H1 (cell line): Measurements from ENCODE around the gene RABEP1. TPM values are rescaled to one million over a fixed set of nuclear protein-coding genes. Genes with fewer than 3 reads are reported as not detected.

ENCODE experiments used
- CTCF ChIA-PET: fragments of 300-600 bp; sonication (Branson Sonifier 250); formaldehyde crosslinking; loops from one replicate; lab custom pipeline; 2021; ENCODE audit not compliant: partially characterized antibody; lab: Charles Lee
- POLR2A ChIA-PET: fragments of 300-600 bp; sonication (Branson Sonifier 250); formaldehyde crosslinking; loops from one replicate; lab custom pipeline; 2021; ENCODE audit warnings: inconsistent platforms; ENCODE audit not compliant: partially characterized antibody; lab: Charles Lee
- DNase-seq, 2 experiments: peaks; one replicate each; pipeline versions ENCODE4 v3.0.0 to v3.0.0-alpha.2; 2010 to 2022; ENCODE audit warnings: low spot score in 2 of 2, low read depth in 1 of 2, mixed read lengths in 1 of 2
- FAIRE-seq: peaks from 2 replicates; lab custom pipeline; 2011; peaks lifted over from hg19 to GRCh38; lab: Jason Lieb, UNC
- H2AFZ ChIP-seq: 2 replicates; pipeline ENCODE4 v1.8.1; 2012; ENCODE audit warnings: low read length, inconsistent platforms
- H2AK5ac ChIP-seq: 2 replicates; pipeline ENCODE4 v1.6.1; 2013; ENCODE audit warnings: low read depth, low read length
- H2BK120ac ChIP-seq: replicated peaks from 2 replicates; pipeline ENCODE3; 2013; ENCODE audit warnings: low read depth, low read length, inconsistent platforms
- H2BK12ac ChIP-seq: 2 replicates; pipeline ENCODE4 v1.6.1; 2013; ENCODE audit warnings: low read depth, low read length
- H2BK15ac ChIP-seq: 2 replicates; pipeline ENCODE4 v1.6.1; 2013; ENCODE audit warnings: low read length
- H2BK20ac ChIP-seq: 2 replicates; pipeline ENCODE4 v1.6.1; 2013; ENCODE audit warnings: low read length
- H2BK5ac ChIP-seq: 2 replicates; pipeline ENCODE4 v1.6.1; 2013; ENCODE audit warnings: low read depth, low read length
- H3K14ac ChIP-seq: 2 replicates; pipeline ENCODE4 v1.6.1; 2013; ENCODE audit warnings: inconsistent platforms; ENCODE audit not compliant: insufficient read length
- H3K18ac ChIP-seq: 2 replicates; pipeline ENCODE4 v1.6.1; 2013; ENCODE audit warnings: low read length; ENCODE audit errors: extremely low read depth
- H3K23ac ChIP-seq: 2 replicates; pipeline ENCODE4 v1.6.1; 2013; ENCODE audit warnings: inconsistent platforms; ENCODE audit not compliant: insufficient read length
- H3K23me2 ChIP-seq: 2 replicates; pipeline ENCODE4 v1.6.1; 2013; ENCODE audit warnings: low read depth, low read length
- H3K27ac ChIP-seq: 2 replicates; pipeline ENCODE4 v1.6.1; 2011; ENCODE audit warnings: low read depth, low read length, inconsistent platforms
- H3K27me3 ChIP-seq, 4 experiments: replicated peaks in 1 of 4; 1 replicate in 1 of 4; 2 replicates in 3 of 4; pipeline versions ENCODE4 v1.6.1 to v1.8.1; 2011 to 2013; ENCODE audit warnings: low read length in 3 of 4, mild to moderate bottlenecking in 3 of 4, inconsistent platforms in 2 of 4, mixed read lengths in 2 of 4, moderate library complexity in 1 of 4; ENCODE audit not compliant: control insufficient read depth in 3 of 4, insufficient read depth in 3 of 4; ENCODE audit errors: extremely low read depth in 1 of 4
- H3K36me3 ChIP-seq, 4 experiments: 2 replicates each; pipeline versions ENCODE4 v1.6.1 to v1.8.1; 2011 to 2013; ENCODE audit warnings: mild to moderate bottlenecking in 4 of 4, low read length in 3 of 4, moderate library complexity in 2 of 4, control low read depth in 1 of 4, inconsistent platforms in 1 of 4; ENCODE audit not compliant: insufficient read depth in 4 of 4, control insufficient read depth in 2 of 4
- H3K4ac ChIP-seq: replicated peaks from 2 replicates; pipeline ENCODE3; 2013; ENCODE audit warnings: low read length, low read depth, mixed read lengths, inconsistent platforms; ENCODE audit not compliant: insufficient read length
- H3K4me1 ChIP-seq, 4 experiments: replicated peaks in 1 of 4; 1 replicate in 1 of 4; 2 replicates in 3 of 4; pipeline versions ENCODE4 v1.6.1 to v1.8.1; 2011 to 2013; ENCODE audit warnings: low read length in 3 of 4, inconsistent platforms in 2 of 4, mixed read lengths in 1 of 4; ENCODE audit not compliant: insufficient read depth in 4 of 4, control insufficient read depth in 3 of 4
- H3K4me2 ChIP-seq, 2 experiments: 2 replicates each; pipeline versions ENCODE4 v1.6.1 to v1.8.1; 2011 to 2013; ENCODE audit warnings: low read depth in 2 of 2, low read length in 2 of 2, control low read depth in 1 of 2, inconsistent platforms in 1 of 2, mild to moderate bottlenecking in 1 of 2; ENCODE audit not compliant: insufficient read depth in 1 of 2
- H3K4me3 ChIP-seq, 4 experiments: fragments of 200-600, 300-600 bp in 1 of 4; sonication (generic), shearing (Covaris generic), sonication (Bioruptor Twin) in 1 of 4; 2 replicates each; pipeline versions ENCODE4 v1.5.1 to v1.8.1; 2011 to 2016; ENCODE audit warnings: low read length in 4 of 4, low read depth in 3 of 4, control low read depth in 2 of 4, inconsistent platforms in 2 of 4, mild to moderate bottlenecking in 2 of 4, mixed read lengths in 1 of 4, moderate library complexity in 1 of 4; ENCODE audit not compliant: insufficient read depth in 2 of 4; ENCODE audit errors: extremely low read depth in 1 of 4
- H3K56ac ChIP-seq: replicated peaks from 2 replicates; pipeline ENCODE3; 2013; ENCODE audit warnings: low read depth, mild to moderate bottlenecking, mixed read lengths, low read length, inconsistent platforms; ENCODE audit not compliant: insufficient read length
- H3K79me1 ChIP-seq: 2 replicates; pipeline ENCODE4 v1.6.1; 2013; ENCODE audit warnings: low read depth, low read length, control low read depth
- H3K79me2 ChIP-seq, 2 experiments: 2 replicates each; pipeline versions ENCODE4 v1.6.1 to v1.8.1; 2012 to 2013; ENCODE audit warnings: low read length in 2 of 2, mild to moderate bottlenecking in 2 of 2, inconsistent platforms in 1 of 2; ENCODE audit not compliant: insufficient read depth in 2 of 2, control insufficient read depth in 1 of 2
- H3K9ac ChIP-seq, 4 experiments: replicated peaks in 1 of 4; 1 replicate in 1 of 4; 2 replicates in 3 of 4; pipeline versions ENCODE4 v1.6.1 to v1.8.1; 2011 to 2013; ENCODE audit warnings: low read depth in 3 of 4, low read length in 3 of 4, control low read depth in 2 of 4, mild to moderate bottlenecking in 2 of 4, moderate library complexity in 2 of 4, inconsistent platforms in 1 of 4; ENCODE audit errors: extremely low read depth in 1 of 4
- H3K9me3 ChIP-seq, 2 experiments: 2 replicates each; pipeline versions ENCODE4 v1.6.1 to v1.8.1; 2012 to 2013; ENCODE audit warnings: mild to moderate bottlenecking in 2 of 2, moderate library complexity in 2 of 2, control low read depth in 1 of 2, inconsistent platforms in 1 of 2, low read depth in 1 of 2, low read length in 1 of 2, mixed read lengths in 1 of 2; ENCODE audit not compliant: insufficient read depth in 2 of 2
- H4K20me1 ChIP-seq, 2 experiments: replicated peaks in 1 of 2; 2 replicates each; pipeline versions ENCODE3 to v1.8.1; 2011 to 2013; ENCODE audit warnings: inconsistent platforms in 2 of 2, low read length in 2 of 2, mild to moderate bottlenecking in 1 of 2; ENCODE audit not compliant: insufficient read depth in 2 of 2, control insufficient read depth in 1 of 2
- H4K5ac ChIP-seq: 2 replicates; pipeline ENCODE4 v1.6.1; 2013; ENCODE audit warnings: low read length, low read depth, mixed read lengths, inconsistent platforms; ENCODE audit not compliant: insufficient read length
- H4K8ac ChIP-seq: 2 replicates; pipeline ENCODE4 v1.8.0; 2013; ENCODE audit warnings: mild to moderate bottlenecking, moderate library complexity, low read length, inconsistent platforms; ENCODE audit not compliant: insufficient read depth; ENCODE audit errors: extremely low read depth
- H4K91ac ChIP-seq: replicated peaks from 2 replicates; pipeline ENCODE3; 2013; ENCODE audit warnings: low read length, mixed read lengths, inconsistent platforms; ENCODE audit not compliant: insufficient read length
- CTBP2 ChIP-seq: IDR thresholded peaks from 2 replicates; pipeline ENCODE4 v1.7.0; 2011; ENCODE audit warnings: borderline replicate concordance, mild to moderate bottlenecking, moderate library complexity, mixed read lengths, low read length; ENCODE audit not compliant: insufficient read depth, insufficient read length
- EZH2 ChIP-seq: fragments of 200-600 bp; sonication (generic); IDR thresholded peaks from 2 replicates; pipeline ENCODE4 v1.7.1; 2012; ENCODE audit warnings: low read depth, mild to moderate bottlenecking, moderate library complexity, low read length, inconsistent platforms; ENCODE audit not compliant: severe bottlenecking
- HDAC2 ChIP-seq, 2 experiments: fragments of 300-600 bp in 1 of 2; sonication (generic) in 1 of 2; IDR thresholded peaks; 2 replicates each; pipeline ENCODE4 v1.6.1; 2011 to 2012; ENCODE audit warnings: low read depth in 2 of 2, low read length in 2 of 2, mild to moderate bottlenecking in 2 of 2, moderate library complexity in 2 of 2, borderline replicate concordance in 1 of 2, inconsistent platforms in 1 of 2
- HDAC6 ChIP-seq: IDR thresholded peaks from one replicate; pipeline ENCODE4 v1.7.1; 2012; ENCODE audit warnings: low read depth, mild to moderate bottlenecking, inconsistent platforms, low read length, moderate library complexity
- JUN ChIP-seq: IDR thresholded peaks from 2 replicates; pipeline ENCODE4 v1.6.1; 2011; ENCODE audit warnings: low read depth, mild to moderate bottlenecking, improper control_type of control experiment, low read length
- KDM5A ChIP-seq: fragments of 200-600 bp; IDR thresholded peaks from 2 replicates; pipeline ENCODE4 v1.7.1; 2012; ENCODE audit warnings: mild to moderate bottlenecking, low read length, inconsistent platforms, mixed read lengths
- NRF1 ChIP-seq: IDR thresholded peaks from 2 replicates; pipeline ENCODE4 v1.6.1; 2011; ENCODE audit warnings: mild to moderate bottlenecking, low read depth, low read length, improper control_type of control experiment
- POLR2AphosphoS5 ChIP-seq: IDR thresholded peaks from 2 replicates; pipeline ENCODE4 v1.6.1; 2011; ENCODE audit warnings: low read depth, low read length
- RXRA ChIP-seq: IDR thresholded peaks from 2 replicates; pipeline ENCODE4 v1.6.1; 2011; ENCODE audit warnings: low read depth, mild to moderate bottlenecking, low read length, moderate library complexity; ENCODE audit not compliant: insufficient read depth
- TAF7 ChIP-seq: optimal IDR thresholded peaks from 2 replicates; pipeline ENCODE3; 2011; ENCODE audit warnings: low read depth, mild to moderate bottlenecking, inconsistent platforms, low read length, moderate library complexity, borderline replicate concordance
- ZNF274 ChIP-seq: IDR thresholded peaks from 2 replicates; pipeline ENCODE4 v1.7.0; 2012; ENCODE audit warnings: low read length, borderline replicate concordance; ENCODE audit errors: extremely low read depth
- WGBS, 2 experiments: shearing (Covaris generic) in 1 of 2; methylation state at CpG; one replicate each; pipeline versions ENCODE4 v1.1.6 to v1.1.7; 2013 to 2015; ENCODE audit warnings: low lambda C conversion rate in 2 of 2, mixed read lengths in 2 of 2, inconsistent platforms in 1 of 2, low coverage in 1 of 2, missing lambda C conversion rate in 1 of 2; ENCODE audit not compliant: insufficient replicate concordance in 2 of 2, insufficient coverage in 1 of 2, insufficient read length in 1 of 2; ENCODE audit errors: extremely low coverage in 1 of 2, missing lambda C conversion rate in 1 of 2; 5-methylcytosine and 5-hydroxymethylcytosine counted together
- polyA plus RNA-seq, 7 experiments: library from polyadenylated mRNA; depleted of rRNA in 3 of 7; stranded (reverse) in 5 of 7; unstranded in 2 of 7; fragments of >200 nt in 5 of 7; fragments of 200-250 nt in 2 of 7; gene quantifications; 1 replicate in 5 of 7; 2 replicates in 1 of 7; 4 replicates in 1 of 7; pipeline versions ENCODE4 v1.2.1 to v1.2.3, GENCODE V29; 2011 to 2013; ENCODE audit warnings: missing spikeins in 2 of 7, mixed read lengths in 2 of 7
- total RNA-seq: library from RNA; stranded (reverse); fragmentation: NEBNext Ultra II Directional; extraction: Animal tissue kit (Norgen Biotek cat#: 25700); gene quantifications from 2 replicates; pipeline ENCODE4 v1.2.1, GENCODE V29; 2021
- TF ChIP-seq, protein P1 (sequence below): IDR thresholded peaks from 2 replicates; pipeline ENCODE4 v1.6.1; 2011; ENCODE audit warnings: low read depth, mild to moderate bottlenecking, low read length; ENCODE audit not compliant: insufficient read depth

RABEP1 gene
- total and polyA plus RNA-seq, 2 of the 8 experiments (the other 6 are each of a cell fraction or from before 2014, with no cell fraction given), result 8.5 to 52.3 TPM

DNA sequence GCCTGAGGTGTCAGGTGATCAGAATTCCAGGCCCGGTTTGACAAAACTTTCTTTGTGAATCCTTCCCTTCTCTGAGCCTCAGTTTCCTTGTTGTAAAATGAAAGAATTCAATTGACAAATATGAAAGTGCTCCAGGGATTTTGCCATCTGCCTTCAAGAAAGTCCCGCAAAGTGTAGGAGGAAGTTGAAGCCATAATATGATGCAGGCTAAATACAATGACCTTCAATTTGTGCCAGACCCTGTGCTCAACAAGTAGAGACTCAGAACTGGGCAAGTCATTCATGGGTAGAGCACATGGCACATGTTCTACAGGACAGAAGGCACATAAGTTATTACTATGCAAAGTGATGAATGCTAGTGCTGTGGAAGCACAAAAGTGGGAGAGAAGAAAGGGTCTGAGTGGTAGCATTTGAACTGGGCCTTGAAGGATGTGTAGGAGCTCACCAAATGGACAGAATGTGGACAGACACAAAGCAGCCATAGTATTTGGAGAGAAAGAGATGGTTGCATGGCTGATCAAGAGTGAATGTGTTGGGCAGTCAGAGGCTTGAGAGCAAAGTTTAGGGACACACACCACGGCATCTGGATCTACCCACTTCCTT, 45.0 kb upstream of the RABEP1 start:
- H3K4me3 ChIP-seq, result no peak overlapping the region
- H3K9ac ChIP-seq, result no peak overlapping the region
- no peak overlapping the region for H2BK5ac ChIP-seq
- H3K4me2 ChIP-seq, result no peak overlapping the region
- no peak overlapping the region for H3K18ac ChIP-seq
- H3K14ac ChIP-seq, result no peak overlapping the region
- no peaks in the 10 kb centered on the region for H3K36me3 ChIP-seq
- ChIA-PET CTCF (interaction anchor here (0.6 to 4.3 kb wide), 17 partner anchors 10 to 149 kb away, joined by 3 to 20 read pairs (median 3); no protein-coding TSS in a partner anchor), POLR2A (interaction anchor here (0.6 kb wide), 1 partner anchor 223 kb away, joined by 3 read pairs; no protein-coding TSS in a partner anchor)
- no peak overlapping the region for H2BK15ac ChIP-seq
- no peaks in the 10 kb centered on the region for H3K23me2 ChIP-seq
- H2AK5ac ChIP-seq, result no peak overlapping the region
- H3K4me1 ChIP-seq, result no peaks in the 10 kb centered on the region
- no peak overlapping the region for H2BK20ac ChIP-seq
- no peaks in the 10 kb centered on the region for H3K9me3 ChIP-seq
- DNase-seq (no peak), FAIRE-seq (no peak)
- H3K23ac ChIP-seq, result no peak overlapping the region
- H3K79me1 ChIP-seq, result no peaks in the 10 kb centered on the region
- H3K27ac ChIP-seq, result no peak overlapping the region
- H2BK120ac ChIP-seq, result no peak overlapping the region
- H3K4ac ChIP-seq, result no peak overlapping the region
- no peaks in the 10 kb centered on the region for H3K27me3 ChIP-seq
- no peak overlapping the region for H2BK12ac ChIP-seq
- no peaks in the 10 kb centered on the region for H3K79me2 ChIP-seq
- WGBS, 2 experiments, result 79% methylated on average over 3 of the region's 3 CpGs; no CpG with 5 or more reads in 1 of the 2 experiments
- H3K56ac ChIP-seq, result no peak overlapping the region
- H4K8ac ChIP-seq, result no peak overlapping the region
- no peak overlapping the region for H2AFZ ChIP-seq
- no peak overlapping the region for H4K91ac ChIP-seq
- H4K20me1 ChIP-seq, result peaks cover 0 to 2% of the 10 kb centered on the region in 2 experiments
- H4K5ac ChIP-seq, result no peak overlapping the region
- TF ChIP-seq KDM5A (no peak), HDAC2 (IDR thresholded peaks at IDR 0.05; ENCODE audit: borderline replicate concordance in 1 of 2, low read depth in 2 of 2, low read length in 2 of 2) (no peak), ZNF274 (no peak), NRF1 (no peak), TAF7 (no peak), HDAC6 (no peak), EZH2 (no peak), JUN (no peak), RXRA (no peak), CTBP2 (no peak), POLR2AphosphoS5 (no peak)
- TF ChIP-seq, protein P1, sequence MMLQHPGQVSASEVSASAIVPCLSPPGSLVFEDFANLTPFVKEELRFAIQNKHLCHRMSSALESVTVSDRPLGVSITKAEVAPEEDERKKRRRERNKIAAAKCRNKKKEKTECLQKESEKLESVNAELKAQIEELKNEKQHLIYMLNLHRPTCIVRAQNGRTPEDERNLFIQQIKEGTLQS, result no peak
